GM21786 (cell line): Measurements from ENCODE around the gene FOXJ1.
"Not testable (repeated sequence)": the region's sequence is repeated elsewhere in the genome, so short reads cannot be mapped to it uniquely, and the experiment has no call there.

ENCODE experiments used
- ATAC-seq: cut with Tn5 transposase; IDR thresholded peaks from one replicate; pipeline ENCODE4 v1.9.1; 2021; ENCODE audit not compliant: unreplicated experiment

FOXJ1 gene

GRCh38 chr17:76141212-76142038 lies at the start of gene FOXJ1:
Gene FOXJ1 (minus strand): TSS chr17:76141245. CDS start chr17:76140395, 850 bp downstream.
- peak; percentile 72 for ATAC-seq

GRCh38 chr17:76189741-76190140 lies 48.7 kb upstream of the FOXJ1 start:
- no peak for ATAC-seq

GRCh38 chr17:76189247-76189646 lies 48.2 kb upstream of the FOXJ1 start:
- ATAC-seq = no peak

- ATAC-seq = no peak
Observed at GRCh38 chr17:76188213-76189016, 47.4 kb upstream of the FOXJ1 start.

- not testable (repeated sequence) for ATAC-seq
Observed at GRCh38 chr17:76186774-76187173, 45.7 kb upstream of the FOXJ1 start.

GRCh38 chr17:76184290-76184689 lies 43.2 kb upstream of the FOXJ1 start:
- ATAC-seq = no peak

- no peak for ATAC-seq
Observed at GRCh38 chr17:76182016-76182764, 41.1 kb upstream of the FOXJ1 start.

GRCh38 chr17:76179496-76180467 lies 38.7 kb upstream of the FOXJ1 start:
- no peak for ATAC-seq

- ATAC-seq = no peak
Observed at GRCh38 chr17:76178124-76178523, 37.1 kb upstream of the FOXJ1 start.

- ATAC-seq = no peak
Observed at GRCh38 chr17:76176701-76177574, 35.9 kb upstream of the FOXJ1 start.

GRCh38 chr17:76174037-76174436 lies 33.0 kb upstream of the FOXJ1 start:
- no peak for ATAC-seq

GRCh38 chr17:76173474-76173873 lies 32.4 kb upstream of the FOXJ1 start:
- ATAC-seq = no peak

- no peak for ATAC-seq
Observed at GRCh38 chr17:76171706-76172105, 30.7 kb upstream of the FOXJ1 start.

- no peak for ATAC-seq
Observed at GRCh38 chr17:76170114-76170513, 29.1 kb upstream of the FOXJ1 start.

- ATAC-seq = no peak
Observed at GRCh38 chr17:76166906-76167305, 25.9 kb upstream of the FOXJ1 start.

GRCh38 chr17:76166168-76166567 lies 25.1 kb upstream of the FOXJ1 start:
- ATAC-seq = no peak

GRCh38 chr17:76164331-76164730 lies 23.3 kb upstream of the FOXJ1 start:
- no peak for ATAC-seq

- ATAC-seq = no peak
Observed at GRCh38 chr17:76163919-76164318, 22.9 kb upstream of the FOXJ1 start.

GRCh38 chr17:76161619-76162266 lies 20.7 kb upstream of the FOXJ1 start:
- no peak for ATAC-seq
